Measurements from ENCODE around the gene PITX2.
A peak's percentile ranks its signal among the peaks of the same experiment; 100 is the strongest.
"Not testable (repeated sequence)": the region's sequence is repeated elsewhere in the genome, so short reads cannot be mapped to it uniquely, and the experiment has no call there.

PITX2 gene

GRCh38 chr4:110589297-110589696 is 33.6 kb downstream of the PITX2 start:
- DNase-seq (ENCODE audit: low read depth in 2 of 2), result peak in 1 of 2 donors; percentile 19
- H3K4me3 ChIP-seq (replicated peaks in 1 of 2; ENCODE audit: low read depth in 2 of 2, low read length in 2 of 2), result no peak overlapping the region
- TF ChIP-seq CTCF (IDR thresholded peaks at IDR 0.05; ENCODE audit: low read depth, low read length), result no peak

DNA sequence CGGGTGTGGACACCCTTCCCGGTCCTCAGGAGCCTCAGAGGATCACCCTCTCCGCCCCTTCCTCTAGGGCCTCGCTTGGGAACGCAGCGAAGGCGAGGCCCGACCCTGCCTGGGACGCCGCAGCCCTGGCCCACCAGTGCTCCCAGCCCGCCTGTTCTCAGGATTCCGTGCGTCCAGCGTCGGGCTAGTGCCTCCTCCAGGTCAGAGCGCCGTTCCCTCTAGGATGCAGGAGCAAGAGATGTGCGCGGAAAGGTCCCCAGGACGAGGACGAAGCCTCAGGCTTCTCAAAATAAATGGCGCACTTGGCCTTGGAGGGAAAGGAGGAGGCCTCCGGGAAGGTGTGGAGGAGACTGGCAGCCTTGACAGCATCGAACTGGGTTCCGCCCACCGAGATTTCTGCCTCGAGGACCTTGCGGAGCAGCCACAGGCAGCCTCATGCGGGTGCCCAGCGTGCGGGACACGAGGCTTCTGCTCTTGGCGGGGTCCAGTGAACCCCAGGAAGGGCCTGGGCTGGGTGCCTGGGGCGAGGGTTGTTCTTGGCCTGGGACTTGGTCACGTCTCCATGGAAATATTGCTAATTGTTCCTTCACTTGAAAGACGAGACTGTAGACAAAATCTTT is 35.1 kb downstream of the PITX2 start:
- no peak for DNase-seq (ENCODE audit: low read depth in 2 of 2)
- no peak for TF ChIP-seq CTCF (IDR thresholded peaks at IDR 0.05; ENCODE audit: low read depth, low read length)
- H3K4me3 ChIP-seq (replicated peaks in 1 of 2; ENCODE audit: low read depth in 2 of 2, low read length in 2 of 2), result no peak overlapping the region

DNA sequence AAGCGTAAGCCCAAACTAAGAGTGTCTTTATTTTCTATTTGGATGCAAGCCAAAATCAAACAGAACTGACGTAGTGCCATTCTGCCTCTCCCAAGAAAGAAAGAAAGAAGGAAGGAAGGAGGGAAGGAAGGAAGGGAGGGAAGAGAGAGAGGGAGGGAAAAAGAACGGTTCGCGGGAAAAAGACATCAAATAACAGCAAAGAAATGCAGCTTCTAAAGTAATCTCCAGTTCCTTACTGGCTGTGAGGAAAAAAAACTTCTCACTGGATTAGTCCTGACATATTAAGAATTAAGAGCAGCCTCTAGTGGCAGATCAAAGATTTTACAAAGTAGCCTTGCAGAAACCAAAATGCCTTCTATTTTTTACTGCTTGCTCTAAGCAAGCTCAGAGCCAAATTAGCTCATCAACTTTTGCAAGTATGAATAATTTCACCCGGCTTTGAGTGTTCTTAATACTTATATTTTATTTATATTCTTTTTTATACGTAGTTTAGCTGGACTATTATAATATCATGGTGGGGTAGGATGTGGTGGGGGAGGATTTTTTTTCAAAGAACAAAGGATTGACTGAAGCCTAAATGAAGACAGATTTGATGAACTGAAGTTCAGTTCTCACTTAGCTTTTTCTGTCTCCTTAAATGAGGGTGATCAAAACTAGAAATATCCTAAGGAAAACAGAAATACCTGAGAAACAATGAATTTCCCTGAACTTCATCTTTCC is 36.6 kb downstream of the PITX2 start:
- DNase-seq (ENCODE audit: low read depth in 2 of 2), result peak; percentile 75 to 83
- H3K4me3 ChIP-seq (replicated peaks in 1 of 2; ENCODE audit: low read depth in 2 of 2, low read length in 2 of 2), result peak overlapping the region in 1 of 2 donors; percentile 32

DNA sequence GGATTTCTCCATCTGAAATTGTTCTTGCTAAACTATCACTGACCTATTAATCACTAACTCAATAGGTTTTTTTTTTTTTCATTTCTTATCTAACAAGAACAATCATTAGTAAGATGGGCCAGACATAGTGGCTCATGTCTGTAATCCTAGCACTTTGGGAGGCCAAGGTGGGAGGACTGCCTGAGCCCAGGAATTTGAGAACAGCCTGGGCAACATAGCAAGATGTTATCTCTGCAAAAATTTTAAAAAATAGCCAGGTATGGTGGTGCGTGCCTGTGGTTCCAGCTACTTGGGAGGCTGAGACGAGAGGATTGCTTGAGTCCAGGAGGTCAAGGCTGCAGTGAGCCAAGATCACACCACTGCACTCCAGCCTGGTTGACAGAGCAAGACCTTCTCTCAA is 46.2 kb downstream of the PITX2 start:
- not testable (repeated sequence) for H3K4me3 ChIP-seq (replicated peaks in 1 of 2; ENCODE audit: low read depth in 2 of 2, low read length in 2 of 2); DNase-seq (ENCODE audit: low read depth in 2 of 2)

More for the DNA sequence above, 36.6 kb downstream of the PITX2 start:
- TF ChIP-seq CTCF (IDR thresholded peaks at IDR 0.05; ENCODE audit: low read depth, low read length), result peak; percentile 63
